GM23338 (cell line): Measurements from ENCODE around the gene CNOT4.

Experiments
- CREB1 ChIP-seq: fragments of 250-450 bp; sonication (Bioruptor Pico); IDR thresholded peaks from 2 replicates; pipeline ENCODE4 v1.5.0; 2020; ENCODE audit warnings: low read depth, mild to moderate bottlenecking, moderate library complexity
- CTCF ChIP-seq, 2 experiments: fragments of 200-600 bp in 1 of 2; sonication (generic) in 1 of 2; conservative IDR thresholded peaks; 2 replicates each; pipeline versions ENCODE4 v1.5.1 to v1.6.1; 2016 to 2017; ENCODE audit warnings: antibody characterized with exemption in 2 of 2, low read depth in 2 of 2, mild to moderate bottlenecking in 2 of 2, moderate library complexity in 1 of 2
- EZH2phosphoT487 ChIP-seq: fragments of 200-600 bp; sonication (generic); IDR thresholded peaks from one replicate; pipeline ENCODE4 v1.8.1; 2018; ENCODE audit warnings: antibody characterized with exemption; ENCODE audit not compliant: unreplicated experiment
- POLR2AphosphoS5 ChIP-seq: IDR thresholded peaks from 2 replicates; pipeline ENCODE4 v1.6.1; 2016; ENCODE audit warnings: antibody characterized with exemption, low read depth
- REST ChIP-seq: IDR thresholded peaks from one replicate; pipeline ENCODE4 v1.6.1; 2018; ENCODE audit warnings: antibody characterized with exemption; ENCODE audit not compliant: unreplicated experiment

DNA sequence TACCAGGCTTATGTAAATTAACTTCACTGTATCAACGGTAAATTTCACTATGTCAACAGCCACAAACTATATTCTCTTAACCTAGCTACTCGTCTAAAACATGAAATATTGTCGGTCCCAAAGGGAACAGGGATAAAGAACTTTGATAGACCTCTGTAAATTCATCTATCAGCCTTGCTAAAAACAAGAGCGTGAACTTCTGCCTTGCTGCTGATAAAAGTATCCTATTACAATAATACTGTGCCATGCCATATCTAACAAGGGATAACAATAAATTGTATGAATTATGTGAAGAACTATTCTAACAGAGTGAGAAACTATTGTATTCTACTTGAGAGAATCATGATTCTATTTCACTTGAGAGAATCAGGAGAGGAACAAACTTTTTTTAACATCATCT is 117.2 kb downstream of the CNOT4 start:
- TF ChIP-seq CTCF (conservative IDR thresholded peaks at IDR 0.05; ENCODE audit: low read depth in 2 of 2), result no peak
- no peak for TF ChIP-seq REST
- TF ChIP-seq POLR2AphosphoS5, result no peak
- no peak for TF ChIP-seq CREB1 (CRISPR knock-in tag)
- no peak for TF ChIP-seq EZH2phosphoT487
